ENCODE measurements around the gene ANP32E. TPM values are rescaled to one million over a fixed set of nuclear protein-coding genes. Genes with fewer than 3 reads are reported as not detected.

ANP32E gene
- total and polyA plus RNA-seq, 9 of the 15 experiments (the other 6 are each of a cell fraction or from before 2014, with no cell fraction given), result 60.4 to 197 (median 104) TPM

DNA sequence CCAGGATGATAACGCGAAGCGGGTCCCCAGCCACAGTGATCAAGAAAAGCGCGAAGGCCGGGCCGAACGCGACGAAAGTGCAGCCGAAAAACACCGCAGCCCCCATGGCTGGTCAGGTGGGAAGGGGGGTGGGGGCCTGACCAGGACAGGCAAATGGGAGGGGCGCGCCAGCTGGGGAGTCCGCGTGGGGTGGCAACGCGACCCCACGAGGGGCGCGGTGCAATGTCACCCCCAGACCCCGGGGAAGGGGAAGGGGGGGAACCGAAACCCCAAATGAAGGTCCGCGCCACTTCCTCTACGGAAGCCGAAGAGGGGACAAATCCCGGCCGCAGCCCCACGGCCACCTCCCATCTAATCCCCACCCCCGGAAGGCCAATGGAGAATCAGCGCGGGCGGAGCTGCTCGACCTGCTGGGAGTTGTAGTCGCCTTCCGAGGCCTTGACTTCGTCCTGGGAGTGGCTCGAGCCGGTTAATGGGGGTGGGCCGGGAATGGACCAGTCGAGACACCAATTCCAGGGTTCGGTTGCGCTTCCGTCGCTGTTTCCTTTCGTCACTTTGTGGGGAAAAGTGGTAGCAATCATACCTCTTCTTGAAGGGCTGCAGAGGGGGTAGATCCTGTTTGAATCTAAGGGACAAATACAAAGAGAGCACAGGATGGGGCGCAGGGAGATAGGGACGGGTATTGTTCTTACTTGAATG is 32.9 kb upstream of the ANP32E start, which contains the start of gene APH1A (continued):
- TF ChIP-seq TBL1XR1 (IDR thresholded peaks at IDR 0.05; ENCODE audit: low read length in 2 of 2), result peak in 1 of 2 experiments; percentile 29; a peak in 2 of 4 replicates
- TF ChIP-seq KDM4B (IDR thresholded peaks at IDR 0.05; ENCODE audit: borderline replicate concordance in 2 of 2, low read depth in 1 of 2), result peak in 1 of 2 experiments; percentile 59; a peak in 1 of 4 replicates
- TF ChIP-seq TOE1 (IDR thresholded peaks at IDR 0.05; ENCODE audit: borderline replicate concordance), result 0 out of 2 replicates have a peak, but pooled peaks have one; percentile 48
- no peak for TF ChIP-seq TOE1 (CRISPR knock-in tag; IDR thresholded peaks at IDR 0.05; ENCODE audit: borderline replicate concordance, low read depth)
- no peak for TF ChIP-seq BHLHE40 (IDR thresholded peaks at IDR 0.05; ENCODE audit: low read length)
- peak; percentile 56; the same call in 1 of the 2 replicates for TF ChIP-seq RB1 (IDR thresholded peaks at IDR 0.05; ENCODE audit: low read depth)
- no peak for TF ChIP-seq ZNF212 (CRISPR knock-in tag; IDR thresholded peaks at IDR 0.05)
- TF ChIP-seq, protein P1, sequence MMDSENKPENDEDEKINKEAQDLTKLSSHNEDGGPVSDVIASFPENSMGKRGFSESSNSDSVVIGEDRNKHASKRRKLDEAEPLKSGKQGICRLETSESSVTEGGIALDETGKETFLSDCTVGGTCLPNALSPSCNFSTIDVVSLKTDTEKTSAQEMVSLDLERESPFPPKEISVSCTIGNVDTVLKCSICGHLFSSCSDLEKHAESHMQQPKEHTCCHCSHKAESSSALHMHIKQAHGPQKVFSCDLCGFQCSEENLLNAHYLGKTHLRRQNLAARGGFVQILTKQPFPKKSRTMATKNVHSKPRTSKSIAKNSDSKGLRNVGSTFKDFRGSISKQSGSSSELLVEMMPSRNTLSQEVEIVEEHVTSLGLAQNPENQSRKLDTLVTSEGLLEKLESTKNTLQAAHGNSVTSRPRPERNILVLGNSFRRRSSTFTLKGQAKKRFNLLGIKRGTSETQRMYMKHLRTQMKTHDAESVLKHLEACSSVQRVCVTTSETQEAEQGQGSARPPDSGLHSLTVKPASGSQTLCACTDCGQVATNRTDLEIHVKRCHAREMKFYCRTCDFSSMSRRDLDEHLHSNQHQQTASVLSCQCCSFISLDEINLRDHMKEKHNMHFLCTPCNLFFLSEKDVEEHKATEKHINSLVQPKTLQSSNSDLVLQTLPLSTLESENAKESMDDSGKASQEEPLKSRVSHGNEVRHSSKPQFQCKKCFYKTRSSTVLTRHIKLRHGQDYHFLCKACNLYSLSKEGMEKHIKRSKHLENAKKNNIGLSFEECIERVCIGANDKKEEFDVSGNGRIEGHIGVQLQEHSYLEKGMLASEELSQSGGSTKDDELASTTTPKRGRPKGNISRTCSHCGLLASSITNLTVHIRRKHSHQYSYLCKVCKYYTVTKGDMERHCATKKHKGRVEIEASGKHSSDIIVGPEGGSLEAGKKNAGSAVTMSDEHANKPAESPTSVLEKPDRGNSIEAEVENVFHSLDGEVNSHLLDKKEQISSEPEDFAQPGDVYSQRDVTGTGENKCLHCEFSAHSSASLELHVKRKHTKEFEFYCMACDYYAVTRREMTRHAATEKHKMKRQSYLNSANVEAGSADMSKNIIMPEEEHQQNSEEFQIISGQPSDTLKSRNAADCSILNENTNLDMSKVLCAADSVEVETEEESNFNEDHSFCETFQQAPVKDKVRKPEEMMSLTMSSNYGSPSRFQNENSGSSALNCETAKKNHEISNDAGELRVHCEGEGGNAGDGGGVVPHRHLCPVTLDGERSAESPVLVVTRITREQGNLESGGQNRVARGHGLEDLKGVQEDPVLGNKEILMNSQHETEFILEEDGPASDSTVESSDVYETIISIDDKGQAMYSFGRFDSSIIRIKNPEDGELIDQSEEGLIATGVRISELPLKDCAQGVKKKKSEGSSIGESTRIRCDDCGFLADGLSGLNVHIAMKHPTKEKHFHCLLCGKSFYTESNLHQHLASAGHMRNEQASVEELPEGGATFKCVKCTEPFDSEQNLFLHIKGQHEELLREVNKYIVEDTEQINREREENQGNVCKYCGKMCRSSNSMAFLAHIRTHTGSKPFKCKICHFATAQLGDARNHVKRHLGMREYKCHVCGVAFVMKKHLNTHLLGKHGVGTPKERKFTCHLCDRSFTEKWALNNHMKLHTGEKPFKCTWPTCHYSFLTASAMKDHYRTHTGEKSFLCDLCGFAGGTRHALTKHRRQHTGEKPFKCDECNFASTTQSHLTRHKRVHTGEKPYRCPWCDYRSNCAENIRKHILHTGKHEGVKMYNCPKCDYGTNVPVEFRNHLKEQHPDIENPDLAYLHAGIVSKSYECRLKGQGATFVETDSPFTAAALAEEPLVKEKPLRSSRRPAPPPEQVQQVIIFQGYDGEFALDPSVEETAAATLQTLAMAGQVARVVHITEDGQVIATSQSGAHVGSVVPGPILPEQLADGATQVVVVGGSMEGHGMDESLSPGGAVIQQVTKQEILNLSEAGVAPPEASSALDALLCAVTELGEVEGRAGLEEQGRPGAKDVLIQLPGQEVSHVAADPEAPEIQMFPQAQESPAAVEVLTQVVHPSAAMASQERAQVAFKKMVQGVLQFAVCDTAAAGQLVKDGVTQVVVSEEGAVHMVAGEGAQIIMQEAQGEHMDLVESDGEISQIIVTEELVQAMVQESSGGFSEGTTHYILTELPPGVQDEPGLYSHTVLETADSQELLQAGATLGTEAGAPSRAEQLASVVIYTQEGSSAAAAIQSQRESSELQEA (IDR thresholded peaks at IDR 0.05; ENCODE audit: low read depth), result peak; percentile 97
- peak; percentile 62 for TF ChIP-seq TBP (optimal IDR thresholded peaks at IDR 0.05; ENCODE audit: low read depth, low read length)
- TF ChIP-seq DIDO1 (tag; IDR thresholded peaks at IDR 0.05; ENCODE audit: low read depth), result peak; percentile 54; the same call in 1 of the 2 replicates
- TF ChIP-seq, protein P2, sequence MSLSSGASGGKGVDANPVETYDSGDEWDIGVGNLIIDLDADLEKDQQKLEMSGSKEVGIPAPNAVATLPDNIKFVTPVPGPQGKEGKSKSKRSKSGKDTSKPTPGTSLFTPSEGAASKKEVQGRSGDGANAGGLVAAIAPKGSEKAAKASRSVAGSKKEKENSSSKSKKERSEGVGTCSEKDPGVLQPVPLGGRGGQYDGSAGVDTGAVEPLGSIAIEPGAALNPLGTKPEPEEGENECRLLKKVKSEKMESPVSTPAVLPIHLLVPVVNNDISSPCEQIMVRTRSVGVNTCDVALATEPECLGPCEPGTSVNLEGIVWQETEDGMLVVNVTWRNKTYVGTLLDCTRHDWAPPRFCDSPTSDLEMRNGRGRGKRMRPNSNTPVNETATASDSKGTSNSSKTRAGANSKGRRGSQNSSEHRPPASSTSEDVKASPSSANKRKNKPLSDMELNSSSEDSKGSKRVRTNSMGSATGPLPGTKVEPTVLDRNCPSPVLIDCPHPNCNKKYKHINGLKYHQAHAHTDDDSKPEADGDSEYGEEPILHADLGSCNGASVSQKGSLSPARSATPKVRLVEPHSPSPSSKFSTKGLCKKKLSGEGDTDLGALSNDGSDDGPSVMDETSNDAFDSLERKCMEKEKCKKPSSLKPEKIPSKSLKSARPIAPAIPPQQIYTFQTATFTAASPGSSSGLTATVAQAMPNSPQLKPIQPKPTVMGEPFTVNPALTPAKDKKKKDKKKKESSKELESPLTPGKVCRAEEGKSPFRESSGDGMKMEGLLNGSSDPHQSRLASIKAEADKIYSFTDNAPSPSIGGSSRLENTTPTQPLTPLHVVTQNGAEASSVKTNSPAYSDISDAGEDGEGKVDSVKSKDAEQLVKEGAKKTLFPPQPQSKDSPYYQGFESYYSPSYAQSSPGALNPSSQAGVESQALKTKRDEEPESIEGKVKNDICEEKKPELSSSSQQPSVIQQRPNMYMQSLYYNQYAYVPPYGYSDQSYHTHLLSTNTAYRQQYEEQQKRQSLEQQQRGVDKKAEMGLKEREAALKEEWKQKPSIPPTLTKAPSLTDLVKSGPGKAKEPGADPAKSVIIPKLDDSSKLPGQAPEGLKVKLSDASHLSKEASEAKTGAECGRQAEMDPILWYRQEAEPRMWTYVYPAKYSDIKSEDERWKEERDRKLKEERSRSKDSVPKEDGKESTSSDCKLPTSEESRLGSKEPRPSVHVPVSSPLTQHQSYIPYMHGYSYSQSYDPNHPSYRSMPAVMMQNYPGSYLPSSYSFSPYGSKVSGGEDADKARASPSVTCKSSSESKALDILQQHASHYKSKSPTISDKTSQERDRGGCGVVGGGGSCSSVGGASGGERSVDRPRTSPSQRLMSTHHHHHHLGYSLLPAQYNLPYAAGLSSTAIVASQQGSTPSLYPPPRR (CRISPR knock-in tag; IDR thresholded peaks at IDR 0.05; ENCODE audit: borderline replicate concordance), result 0 out of 2 replicates have a peak, but pooled peaks have one; percentile 12
- TF ChIP-seq CREM (IDR thresholded peaks at IDR 0.05; ENCODE audit: low read depth), result peak; percentile 96
- TF ChIP-seq PHF21A (IDR thresholded peaks at IDR 0.05; ENCODE audit: borderline replicate concordance, low read depth), result peak; percentile 25; the same call in 1 of the 2 replicates
- TF ChIP-seq ZNF12 (CRISPR knock-in tag; IDR thresholded peaks at IDR 0.05), result no peak

All from K562 (cell line).